Stimulated activated CD4-positive, alpha-beta T cell treated with anti-CD3 and anti-CD28 coated beads, Interleukin-2, amount 100 ng/mL, for 24 hours (primary cell): ENCODE measurements around the gene TRMT1.
"Not testable (repeated sequence)": the region's sequence is repeated elsewhere in the genome, so short reads cannot be mapped to it uniquely, and the experiment has no call there.

Experiments used
- DNase-seq, 2 donors: peaks; one replicate each; pipeline ENCODE4 v3.0.0-alpha.2; 2020

The TRMT1 gene

DNA sequence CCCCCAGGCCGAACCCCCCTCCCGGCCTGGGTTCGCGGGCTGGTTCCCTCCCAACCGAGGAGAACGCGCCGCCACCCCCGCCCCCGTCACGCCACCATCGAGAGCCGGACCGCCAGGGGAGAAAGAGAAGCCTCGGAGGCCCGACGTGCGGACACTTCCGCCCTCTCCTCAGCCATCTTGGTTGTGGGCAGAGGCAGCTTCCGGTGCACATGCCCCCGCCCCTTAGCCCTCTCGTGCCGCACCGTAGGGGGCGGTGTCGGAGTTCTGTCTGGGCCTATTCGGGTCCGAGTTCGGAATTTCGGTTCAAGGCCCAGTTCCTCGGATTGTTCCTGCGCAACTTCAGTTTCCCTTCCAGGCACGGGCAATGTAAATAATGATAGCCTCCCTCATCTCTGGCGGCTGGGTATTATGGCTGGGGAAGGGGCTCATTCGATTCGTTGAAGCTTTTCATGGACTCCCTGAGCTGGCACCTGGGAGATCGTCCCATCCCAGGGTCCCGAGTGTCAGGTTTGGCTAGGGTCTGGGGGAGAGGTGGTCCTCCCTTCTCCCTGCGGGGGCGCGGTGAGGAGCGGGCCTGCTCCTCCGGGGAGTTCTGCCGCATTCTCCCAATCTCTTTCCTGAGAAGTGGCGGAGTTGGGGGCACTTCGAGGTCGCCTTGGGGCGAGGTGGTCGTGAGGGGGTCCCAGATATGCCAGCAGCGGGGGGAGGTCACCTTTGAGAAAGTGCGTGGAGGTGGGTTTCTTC is 33.8 kb upstream of the TRMT1 start, which contains the start of the genes IER2 and STX10:
IER2 (plus strand) TSS at position 225 of the 744 bp plus-strand sequence. CDS start 2,776 bp downstream, outside the sequence.
STX10 (minus strand) TSS at position 189 of the 744 bp plus-strand sequence. CDS start 202 bp downstream, outside the sequence.
- peak; percentile 93 to 94 for DNase-seq

DNA sequence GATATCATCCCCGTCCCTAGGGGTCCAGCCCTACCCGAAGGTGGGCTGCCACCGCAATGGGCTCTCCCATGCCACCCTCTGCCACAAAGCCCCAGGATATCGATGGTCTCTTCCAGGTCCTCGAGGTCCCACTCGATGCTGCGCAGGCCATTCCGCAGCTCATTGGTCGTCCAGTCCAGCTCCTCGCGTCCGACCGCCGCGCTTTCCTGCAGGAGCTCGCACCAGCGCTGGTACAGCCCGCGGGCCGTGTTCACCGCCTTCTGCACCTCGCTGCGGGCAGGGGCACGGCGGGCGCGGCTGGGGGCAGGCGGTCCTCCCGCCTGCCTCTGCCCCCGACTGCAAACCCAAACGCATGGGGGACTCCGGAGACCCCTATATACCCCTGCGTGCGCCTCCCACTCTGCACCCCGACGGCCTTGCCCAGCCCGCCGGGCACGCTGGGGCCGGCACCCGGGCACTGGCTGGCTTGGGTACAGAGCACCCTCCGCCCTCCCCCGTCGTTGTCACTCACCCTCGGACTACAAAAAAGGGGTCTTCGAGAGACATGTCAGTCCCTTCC is 33.2 kb upstream of the TRMT1 start:
- peak; percentile 40 to 58 for DNase-seq

DNA sequence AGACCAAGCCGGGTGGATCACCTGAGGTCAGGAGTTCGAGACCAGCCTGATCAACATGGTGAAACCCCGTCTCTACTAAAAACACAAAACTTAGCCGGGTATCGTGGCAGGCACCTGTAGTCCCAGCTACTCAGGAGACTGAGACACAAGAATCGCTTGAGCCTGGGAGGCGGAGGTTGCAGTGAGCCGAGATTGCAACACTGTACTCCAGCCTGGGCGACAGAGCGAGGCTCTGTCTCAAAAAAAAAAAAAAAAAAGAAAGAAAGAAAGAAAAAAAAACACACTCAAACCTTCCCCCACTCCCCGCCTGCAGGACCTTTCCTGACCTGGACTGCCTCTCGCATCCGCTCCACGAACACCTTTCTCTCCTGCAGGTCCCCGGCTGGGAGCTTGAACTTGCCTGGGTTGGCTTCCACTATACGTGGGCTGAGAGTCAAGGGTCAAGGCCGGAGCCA is 32.7 kb upstream of the TRMT1 start:
- DNase-seq, result not testable (repeated sequence)

DNA sequence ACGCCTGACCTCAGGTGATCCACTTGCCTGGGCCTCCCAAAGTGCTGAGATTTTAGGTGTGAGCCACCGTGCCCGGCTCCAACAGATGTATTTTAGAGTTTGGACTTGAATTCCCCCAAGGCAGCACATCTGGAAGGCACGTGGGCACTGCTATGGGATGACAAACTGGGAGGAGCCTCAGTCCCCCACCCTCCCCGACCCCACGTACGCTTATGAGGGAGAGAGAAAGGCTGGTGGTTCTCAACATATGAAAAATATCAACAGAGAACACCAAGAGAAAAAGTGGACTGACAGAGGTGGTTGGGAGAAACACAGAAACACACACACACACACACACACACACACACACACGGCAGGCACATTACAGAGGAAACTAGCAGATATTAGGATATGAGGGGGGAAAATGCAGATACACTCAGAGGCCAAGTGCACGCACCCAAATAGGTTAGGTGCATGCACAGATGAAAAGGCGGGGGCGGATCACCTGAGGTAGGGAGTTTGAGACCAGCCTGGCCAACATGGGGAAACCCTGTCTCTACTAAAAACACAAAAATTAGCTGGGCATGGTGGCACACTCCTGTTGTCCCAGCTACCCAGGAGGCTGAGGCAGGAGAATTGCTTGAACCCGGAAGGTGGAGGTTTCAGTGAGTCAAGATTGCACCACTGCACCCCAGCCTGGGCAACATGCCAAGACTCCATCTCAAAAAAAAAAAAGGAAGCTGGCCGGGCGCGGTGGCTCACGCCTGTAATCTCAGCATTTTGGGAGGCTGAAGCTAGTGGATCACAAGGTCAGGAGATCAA is 30.4 kb upstream of the TRMT1 start:
- no peak for DNase-seq

DNA sequence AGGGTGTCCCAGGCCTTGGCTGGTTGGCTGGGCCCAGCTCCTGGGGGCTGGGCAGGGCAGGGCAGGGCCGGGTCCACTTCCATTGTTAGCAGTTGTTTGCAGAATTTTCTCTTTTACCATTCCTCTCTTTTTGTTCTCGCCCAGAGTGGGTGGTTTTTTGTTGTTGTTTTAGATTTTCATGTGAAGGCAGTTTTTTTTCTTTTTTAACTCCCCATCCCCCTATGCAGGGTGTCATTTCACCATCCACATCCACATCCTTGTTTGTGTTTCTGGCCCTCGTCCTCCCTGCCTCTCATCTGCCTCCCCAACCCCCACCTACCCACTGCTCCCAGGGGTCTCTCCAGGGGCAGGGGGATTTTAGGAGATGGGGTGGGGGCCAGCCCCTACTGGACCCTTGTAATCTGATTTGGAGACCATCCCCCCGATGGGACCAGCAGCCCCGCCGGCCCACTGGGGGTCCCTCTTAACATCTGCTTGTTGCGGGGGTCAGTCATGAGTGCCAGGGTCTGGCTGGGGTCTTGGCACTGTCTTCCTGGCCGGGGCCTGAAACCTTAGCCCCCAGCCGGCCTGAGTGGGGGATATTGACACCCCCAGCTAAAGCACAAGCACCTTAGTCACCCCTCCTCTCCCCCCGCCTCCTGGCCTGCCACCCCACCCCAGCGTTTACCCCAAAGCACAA is 23.2 kb upstream of the TRMT1 start:
- DNase-seq, result no peak

DNA sequence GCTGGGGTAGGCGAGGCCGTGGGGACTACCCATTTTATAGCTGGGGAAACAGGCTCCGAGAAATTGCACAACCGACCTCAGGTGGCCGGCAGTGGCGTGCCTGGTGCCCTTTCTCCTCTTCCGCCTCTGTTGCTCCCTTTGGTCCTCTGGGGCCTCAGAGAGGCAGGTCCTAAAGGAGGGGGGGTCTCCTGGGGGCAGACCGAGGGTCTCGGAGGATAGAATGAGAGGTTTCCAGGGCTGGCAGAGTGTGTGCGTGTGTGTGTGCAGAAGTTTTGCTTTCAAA is 22.3 kb upstream of the TRMT1 start:
- DNase-seq, result no peak

DNA sequence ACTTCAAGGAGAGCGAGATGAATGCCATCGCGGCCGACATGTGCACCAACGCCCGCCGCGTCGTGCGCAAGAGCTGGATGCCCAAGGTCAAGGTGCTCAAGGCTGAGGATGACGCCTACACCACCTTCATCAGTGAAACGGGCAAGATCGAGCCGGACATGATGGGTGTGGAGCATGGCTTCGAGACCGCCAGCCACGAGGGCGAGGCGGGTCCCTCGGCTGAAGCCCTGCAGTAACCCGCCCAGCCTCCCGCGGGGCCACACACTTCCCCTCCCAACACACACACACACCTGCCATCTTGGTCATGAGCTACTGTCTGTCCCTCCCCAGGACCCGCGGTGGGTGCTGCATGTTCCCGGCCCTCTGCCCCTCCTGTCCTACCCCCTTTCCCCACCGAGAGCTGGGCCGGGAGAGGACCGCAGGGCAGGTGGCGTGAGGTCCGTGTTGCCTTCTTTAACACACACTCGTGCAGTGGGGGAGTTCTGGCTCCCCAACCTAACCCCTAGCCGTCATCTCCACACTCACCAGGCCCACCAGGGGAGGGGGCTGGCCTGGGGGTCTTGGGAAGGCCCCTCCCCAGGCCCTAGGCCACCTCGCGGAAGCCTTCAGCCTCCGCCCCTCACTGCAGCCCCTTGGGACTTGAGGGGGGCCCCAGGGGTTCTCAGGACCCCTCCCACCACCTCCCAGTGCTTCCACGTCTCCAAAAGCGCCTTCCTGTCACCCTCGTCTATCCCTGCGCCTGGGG is 21.8 kb upstream of the TRMT1 start:
- DNase-seq, result no peak

DNA sequence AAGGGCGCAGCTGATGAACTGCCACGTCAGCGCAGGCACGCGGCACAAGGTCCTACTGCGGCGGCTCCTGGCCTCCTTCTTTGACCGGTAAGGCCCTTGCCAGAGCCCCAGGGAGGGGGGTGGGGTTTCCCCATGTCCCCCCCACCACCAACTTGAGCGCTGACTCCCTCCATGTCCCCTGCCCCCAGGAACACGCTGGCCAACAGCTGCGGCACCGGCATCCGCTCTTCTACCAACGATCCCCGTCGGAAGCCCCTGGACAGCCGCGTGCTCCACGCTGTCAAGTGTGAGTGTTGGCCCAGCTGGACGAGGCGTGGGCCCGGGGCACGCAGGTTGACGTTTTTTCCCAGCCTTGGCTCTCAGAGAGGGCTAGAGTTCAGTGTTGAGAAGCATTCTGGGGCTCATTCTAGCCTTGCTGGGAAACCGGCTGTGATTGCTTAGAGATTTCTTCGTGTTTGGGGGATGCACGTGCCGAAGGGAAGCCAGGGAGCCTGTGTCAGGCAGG is 20.8 kb upstream of the TRMT1 start:
- DNase-seq, result no peak

DNA sequence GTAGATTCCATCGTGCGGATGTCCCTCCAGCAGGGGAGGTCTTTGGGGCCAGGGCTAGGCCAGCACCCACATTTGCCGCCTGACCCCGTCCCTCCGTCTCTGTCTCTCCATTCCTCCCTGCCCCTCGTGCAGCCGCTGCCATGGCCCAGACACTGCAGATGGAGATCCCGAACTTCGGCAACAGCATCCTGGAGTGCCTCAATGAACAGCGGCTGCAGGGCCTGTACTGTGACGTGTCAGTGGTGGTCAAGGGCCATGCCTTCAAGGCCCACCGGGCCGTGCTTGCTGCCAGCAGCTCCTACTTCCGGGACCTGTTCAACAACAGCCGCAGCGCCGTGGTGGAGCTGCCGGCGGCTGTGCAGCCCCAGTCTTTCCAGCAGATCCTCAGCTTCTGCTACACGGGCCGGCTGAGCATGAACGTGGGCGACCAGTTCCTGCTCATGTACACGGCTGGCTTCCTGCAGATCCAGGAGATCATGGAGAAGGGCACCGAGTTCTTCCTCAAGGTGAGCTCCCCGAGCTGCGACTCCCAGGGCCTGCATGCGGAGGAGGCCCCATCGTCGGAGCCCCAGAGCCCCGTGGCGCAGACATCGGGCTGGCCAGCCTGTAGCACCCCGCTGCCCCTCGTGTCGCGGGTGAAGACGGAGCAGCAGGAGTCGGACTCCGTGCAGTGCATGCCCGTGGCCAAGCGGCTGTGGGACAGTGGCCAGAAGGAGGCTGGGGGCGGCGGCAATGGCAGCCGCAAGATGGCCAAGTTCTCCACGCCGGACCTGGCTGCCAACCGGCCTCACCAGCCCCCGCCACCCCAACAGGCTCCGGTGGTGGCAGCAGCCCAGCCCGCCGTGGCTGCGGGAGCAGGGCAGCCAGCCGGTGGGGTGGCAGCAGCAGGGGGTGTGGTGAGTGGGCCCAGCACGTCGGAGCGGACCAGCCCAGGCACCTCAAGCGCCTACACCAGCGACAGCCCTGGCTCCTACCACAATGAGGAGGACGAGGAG is 18.8 kb upstream of the TRMT1 start:
- DNase-seq, result no peak

DNA sequence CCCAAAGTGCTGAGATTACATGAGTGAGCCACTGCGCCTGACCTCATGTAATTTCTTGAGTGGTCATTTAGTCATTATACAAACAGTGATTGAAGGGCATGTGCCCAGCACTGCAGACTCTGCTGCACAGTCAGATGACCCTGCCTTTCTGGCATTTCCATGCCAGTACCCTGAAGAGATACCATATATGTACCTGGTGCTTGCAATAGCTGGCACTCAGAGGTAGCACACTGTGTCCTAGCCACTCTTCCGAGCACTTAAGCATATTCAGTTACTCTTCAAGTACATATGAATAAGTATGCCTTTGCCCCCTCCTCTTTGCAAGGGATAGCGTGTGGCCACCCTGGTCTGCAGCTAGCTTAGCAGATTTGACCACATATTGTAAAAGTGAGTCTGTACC is 18.1 kb upstream of the TRMT1 start:
- DNase-seq, result no peak

DNA sequence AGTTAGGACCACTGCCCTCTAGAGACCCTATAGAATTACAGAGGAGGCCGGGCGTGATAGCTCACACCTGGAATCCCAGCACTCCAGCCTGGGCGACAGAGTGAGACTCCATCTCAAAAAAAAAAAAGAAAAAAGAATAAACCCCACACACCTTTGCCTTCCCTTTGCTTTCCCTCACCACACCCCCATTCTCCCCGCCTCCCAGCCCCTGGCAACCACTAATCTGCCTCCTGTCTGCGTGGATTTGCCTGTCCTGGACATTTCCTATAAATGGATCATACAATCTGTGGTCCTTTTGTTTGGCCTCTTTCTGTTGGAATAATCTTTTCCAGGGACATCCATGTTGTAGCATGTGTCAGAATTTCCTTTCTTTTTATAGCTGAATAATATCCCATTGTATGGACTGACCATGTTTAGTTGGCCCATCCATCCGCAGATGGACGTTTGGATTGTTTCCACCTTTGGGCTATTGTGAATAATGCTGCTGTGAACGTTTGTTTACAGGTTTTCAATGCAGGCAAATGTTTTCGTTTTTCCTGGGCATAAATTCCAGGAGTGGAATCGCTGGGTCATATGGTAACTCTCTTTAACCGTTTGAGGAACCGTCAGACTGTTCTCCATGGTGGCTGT is 16.8 kb upstream of the TRMT1 start:
- DNase-seq, result no peak

DNA sequence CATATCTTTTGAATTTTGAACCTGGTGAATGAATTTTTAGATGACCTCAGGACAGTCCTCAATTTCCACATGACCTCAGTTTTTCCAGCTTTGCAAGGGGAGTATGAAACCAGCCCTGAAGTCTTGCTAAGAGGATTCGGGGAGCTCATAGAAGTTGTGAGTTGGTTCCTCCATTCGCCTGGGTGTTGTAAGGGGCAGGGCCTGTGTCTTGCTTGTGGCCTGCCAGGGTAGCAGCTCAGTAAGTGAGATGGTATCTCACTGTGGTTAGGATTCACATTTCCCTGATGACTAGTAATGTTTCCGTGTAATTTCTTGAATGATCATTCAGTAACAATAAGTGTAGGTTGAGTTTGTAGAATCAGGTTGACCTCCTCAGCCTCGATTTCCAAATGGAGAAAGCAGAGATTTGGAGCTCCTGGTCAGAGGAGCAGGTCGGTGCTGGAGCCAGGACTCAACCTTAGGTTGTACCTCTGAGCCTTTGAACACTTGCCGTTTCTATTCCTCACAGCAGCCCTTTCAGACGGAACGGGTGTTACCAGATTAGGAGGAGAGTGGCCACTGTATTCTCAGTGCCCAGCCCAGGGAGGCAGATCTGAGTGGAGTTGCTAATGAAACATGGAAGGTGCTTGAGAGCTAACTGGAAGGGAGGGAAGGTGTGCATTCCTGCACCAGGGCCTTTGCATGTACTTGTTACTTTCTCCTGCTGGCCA is 16.1 kb upstream of the TRMT1 start:
- peak; percentile 69 for DNase-seq

DNA sequence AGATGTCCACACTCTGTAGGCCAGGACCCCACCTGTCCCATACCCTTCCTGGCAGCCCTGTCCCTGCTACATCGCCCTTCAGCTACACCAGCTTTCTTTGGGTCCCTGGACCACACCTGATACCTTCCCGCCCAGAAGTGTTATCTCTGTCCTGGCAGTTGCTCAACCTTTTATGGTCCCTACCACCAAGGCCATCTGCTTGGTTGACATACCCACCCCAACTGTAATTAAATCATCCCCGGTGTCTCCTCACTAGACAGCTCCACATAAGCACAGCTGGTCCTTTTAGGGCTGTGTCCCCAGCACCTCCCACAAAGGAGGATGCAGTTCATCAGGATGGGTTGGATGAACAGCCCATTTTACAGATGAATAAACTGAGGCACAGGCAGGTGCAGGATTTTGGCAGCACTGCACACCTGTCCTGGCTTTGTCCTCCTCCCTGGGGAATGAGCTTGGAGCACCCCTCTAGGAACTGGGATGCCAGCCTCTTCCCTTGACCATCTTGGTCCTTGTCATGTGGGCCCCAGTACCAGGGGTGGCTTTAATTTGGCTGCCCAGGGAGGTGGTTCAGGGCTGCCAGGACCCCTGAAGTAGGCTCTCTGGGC is 14.4 kb upstream of the TRMT1 start:
- no peak for DNase-seq

DNA sequence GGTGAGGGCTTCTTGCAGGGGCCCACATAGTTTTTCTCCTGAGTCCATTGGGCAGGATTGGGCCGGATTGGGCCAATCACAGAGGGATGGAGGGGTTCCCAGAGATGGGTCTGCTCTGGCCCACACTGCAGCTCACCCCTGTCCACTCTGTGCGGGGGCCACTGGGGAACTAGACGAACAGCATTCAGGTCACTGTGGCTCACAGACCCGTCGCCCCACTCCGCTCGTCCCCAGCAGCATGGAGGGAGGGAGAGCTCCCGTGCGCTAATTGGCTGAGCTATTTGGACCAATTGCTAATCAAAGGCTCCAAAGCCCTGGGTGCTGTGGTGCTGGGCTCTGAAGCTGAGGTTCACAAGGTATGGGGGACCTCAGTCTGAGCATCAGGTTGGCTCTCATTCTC is 12.8 kb upstream of the TRMT1 start:
- no peak for DNase-seq

DNA sequence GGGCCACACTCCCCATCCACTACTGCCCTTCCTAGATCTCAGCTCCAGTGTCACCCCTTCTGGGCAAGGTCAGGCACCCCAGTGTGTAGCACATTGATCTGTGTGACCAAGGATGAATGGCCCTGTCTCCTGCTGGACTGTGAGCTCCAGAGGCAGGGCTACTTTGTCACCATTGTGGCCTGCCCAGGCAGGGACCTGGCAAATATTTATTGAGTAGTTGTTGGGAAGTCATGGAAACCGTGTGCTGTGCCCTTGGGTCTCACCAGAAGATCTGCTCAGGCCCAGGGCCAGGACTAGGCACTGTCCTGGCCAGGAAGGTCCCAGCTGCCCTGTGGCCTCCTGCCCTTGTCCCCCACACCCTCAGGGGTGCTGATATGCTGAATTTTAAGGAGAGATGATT is 12.0 kb upstream of the TRMT1 start:
- no peak for DNase-seq

DNA sequence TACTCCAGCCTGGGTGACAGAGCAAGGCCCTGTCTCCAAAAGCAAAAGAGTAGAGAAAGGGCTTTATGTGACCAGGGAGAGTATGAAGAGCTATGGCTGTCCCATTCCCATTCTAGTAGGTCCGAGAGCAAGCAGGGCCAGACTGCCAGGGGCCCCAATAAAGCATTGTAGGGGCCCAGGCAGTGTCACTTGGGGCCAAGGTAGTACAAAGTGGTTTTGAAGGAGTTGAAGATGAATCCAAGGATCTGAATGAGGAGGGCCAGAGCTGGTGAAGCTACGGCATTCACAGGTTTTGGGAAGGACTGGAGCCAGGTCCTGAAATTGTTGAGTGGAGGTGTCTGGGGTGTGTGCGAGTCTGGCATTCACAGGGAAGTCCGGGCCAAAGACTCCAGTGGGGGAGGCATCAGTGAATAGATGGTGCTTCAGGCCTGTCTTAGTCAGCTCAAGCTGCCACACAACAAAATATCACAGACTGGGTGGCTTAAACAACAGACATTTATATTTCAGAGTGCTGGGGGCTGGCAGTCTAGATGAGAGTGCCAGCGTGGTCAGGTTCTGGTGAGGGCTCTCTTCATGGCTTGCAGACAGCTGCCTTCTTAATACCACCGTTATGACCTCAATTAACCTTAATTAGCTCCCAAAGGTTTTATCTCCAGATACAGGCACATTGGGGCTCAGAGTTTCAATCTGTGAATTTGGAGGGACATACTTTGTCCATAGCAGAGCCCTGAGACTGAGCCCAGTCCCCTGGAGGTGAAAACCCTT is 11.5 kb upstream of the TRMT1 start:
- DNase-seq, result no peak

DNA sequence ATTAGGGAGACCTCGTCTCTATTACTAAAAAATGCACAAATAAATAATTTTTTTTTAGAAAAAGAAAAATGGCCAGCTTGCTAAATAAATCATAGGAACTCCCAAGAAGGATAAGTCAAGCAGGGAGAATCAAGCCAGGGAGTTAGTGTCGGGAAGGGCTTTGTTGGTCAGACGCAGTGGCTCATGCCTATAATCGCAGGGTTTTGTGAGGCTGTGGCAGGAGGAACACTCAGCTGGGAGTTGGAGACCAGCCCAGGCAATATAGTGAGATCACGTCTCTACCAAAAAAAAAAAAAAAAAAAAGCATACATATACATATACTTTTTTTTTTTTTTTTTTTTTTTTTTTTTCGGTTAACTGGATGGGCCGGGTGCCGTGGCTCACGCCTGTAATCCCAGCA is 10.5 kb upstream of the TRMT1 start:
- no peak for DNase-seq
